ENCODE data around the gene MED26.
"Not testable (repeated sequence)": the region's sequence is repeated elsewhere in the genome, so short reads cannot be mapped to it uniquely, and the experiment has no call there.

Gene MED26

DNA sequence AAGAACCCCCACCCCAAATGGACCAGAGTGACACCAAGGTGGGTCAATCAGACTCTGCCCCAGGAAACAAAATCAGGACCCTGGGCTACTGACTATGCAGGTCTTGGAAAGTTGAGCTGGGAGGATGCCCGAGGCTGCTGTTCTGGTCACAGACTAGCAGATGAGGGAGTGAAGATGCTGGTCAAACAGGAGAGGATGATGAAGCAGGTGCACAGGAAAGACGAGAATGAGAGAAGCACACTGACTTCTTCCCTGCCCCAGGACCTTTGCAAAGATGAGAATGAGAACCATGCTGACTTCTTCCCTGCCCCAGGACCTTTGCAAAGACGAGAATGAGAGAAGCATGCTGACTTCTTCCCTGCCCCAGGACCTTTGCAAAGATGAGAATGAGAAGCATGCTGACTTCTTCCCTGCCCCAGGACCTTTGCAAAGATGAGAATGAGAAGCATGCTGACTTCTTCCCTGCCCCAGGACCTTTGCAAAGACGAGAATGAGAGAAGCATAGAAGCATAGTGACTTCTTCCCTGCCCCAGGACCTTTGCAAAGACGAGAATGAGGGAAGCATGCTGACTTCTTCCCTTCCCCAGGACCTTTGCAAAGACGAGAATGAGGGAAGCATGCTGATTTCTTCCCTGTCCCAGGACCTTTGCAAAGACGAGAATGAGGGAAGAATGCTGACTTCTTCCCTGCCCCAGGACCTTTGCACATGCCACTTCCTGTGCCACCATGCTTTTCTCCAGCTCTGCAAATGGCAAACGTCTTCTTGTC is 23.6 kb upstream of the MED26 start:
- in situ Hi-C loops (cut with MboI; ENCODE audit: low sequenced_read_pairs): not testable (repeated sequence)

DNA sequence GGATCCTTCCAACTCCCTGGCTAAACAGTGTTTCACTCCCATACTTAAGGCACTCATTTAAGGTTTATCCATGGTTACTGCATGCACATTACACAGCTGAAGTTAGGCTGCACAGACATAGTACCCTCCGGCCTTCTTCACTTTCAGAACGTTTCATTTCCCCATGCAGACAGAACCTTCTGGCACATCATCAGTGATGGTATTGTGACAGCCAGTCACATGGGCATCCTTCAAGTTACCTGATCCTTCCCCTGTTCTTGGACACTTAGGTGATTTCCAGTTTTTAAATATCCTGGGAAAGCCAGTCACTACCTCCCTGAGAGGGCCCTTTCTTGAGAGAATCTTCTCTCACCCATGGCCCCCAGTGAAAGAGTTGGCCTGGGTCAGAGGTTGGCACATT is 22.8 kb upstream of the MED26 start:
- in situ Hi-C loops (cut with MboI; ENCODE audit: low sequenced_read_pairs): no loop called here

DNA sequence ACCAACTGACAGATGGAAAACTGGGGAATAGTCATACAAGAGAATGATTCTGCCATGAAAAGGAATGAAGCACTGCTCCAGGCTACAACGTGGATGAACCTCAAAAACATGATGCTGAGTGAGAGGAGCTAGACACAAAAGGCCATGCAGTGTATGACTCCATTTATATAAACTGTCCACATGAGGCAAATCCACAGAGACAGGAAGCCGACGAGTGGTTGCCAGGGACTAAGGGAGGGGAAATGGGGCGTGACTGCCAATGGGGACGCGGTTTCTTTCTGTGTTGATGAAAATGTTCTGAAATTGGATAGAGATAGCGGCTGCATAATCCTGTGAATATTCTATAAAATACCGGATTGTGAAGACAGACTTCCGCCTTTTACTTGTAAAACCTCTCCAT is 21.7 kb upstream of the MED26 start:
- in situ Hi-C loops (cut with MboI; ENCODE audit: low sequenced_read_pairs): no loop called here

DNA sequence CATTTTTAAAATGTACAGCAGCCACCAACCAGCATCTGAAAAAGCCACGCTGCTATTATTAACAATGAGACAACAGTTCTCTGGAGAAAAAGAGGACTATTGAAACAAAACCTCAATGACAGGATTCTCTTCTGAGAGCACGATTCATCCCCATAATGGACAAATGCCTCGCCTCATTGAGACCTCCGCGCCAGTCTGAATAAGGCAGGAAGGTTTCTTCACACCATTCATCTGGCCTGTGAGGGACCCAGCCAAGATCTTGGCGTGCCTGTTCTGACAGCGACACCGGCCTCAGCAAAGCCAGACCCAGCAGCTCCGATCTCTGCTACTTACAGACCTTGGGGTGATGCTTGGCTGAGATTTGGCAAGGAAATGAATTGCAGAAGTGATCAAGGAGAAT is 17.1 kb upstream of the MED26 start:
- in situ Hi-C loops (cut with MboI; ENCODE audit: low sequenced_read_pairs): no loop called here

DNA sequence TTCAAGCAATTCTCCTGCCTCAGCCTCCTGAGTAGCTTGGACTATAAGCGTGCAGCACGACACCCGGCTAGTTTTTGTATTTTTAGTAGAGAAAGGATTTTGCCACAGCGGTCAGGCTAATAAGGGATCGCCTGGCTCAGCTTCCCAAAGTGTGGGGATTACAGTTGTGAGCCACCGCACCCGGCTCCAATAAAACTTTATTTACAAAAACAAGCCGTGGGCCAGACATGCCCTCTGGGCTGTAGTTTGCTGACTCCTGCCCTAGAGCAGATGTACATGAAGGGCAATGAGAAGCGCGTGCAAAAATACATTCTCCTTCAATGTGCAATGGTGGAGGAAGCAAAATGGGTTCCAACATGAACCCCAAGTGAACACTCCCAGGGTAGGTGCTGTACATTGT is 13.7 kb upstream of the MED26 start:
- in situ Hi-C loops (cut with MboI; ENCODE audit: low sequenced_read_pairs): no loop called here

DNA sequence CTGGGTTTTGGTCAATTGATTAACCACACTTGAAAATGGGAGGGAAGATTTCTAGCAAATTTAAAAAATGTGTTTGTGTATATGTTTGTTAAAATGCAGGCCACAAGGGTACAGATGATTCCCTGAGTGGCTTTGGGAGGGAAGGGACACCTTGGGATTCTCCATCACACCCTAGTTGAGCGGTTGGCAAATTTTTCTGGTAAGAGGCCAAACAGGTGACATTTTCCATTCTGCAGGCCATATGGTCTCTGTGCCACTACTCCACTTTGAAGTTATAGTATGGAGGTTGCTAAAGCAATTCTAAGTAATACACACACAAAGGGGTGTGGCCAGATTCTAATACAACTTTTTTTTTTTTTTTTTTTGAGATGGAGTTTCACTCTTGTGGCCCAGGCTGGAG is 12.9 kb upstream of the MED26 start:
- in situ Hi-C loops (cut with MboI; ENCODE audit: low sequenced_read_pairs): no loop called here

DNA sequence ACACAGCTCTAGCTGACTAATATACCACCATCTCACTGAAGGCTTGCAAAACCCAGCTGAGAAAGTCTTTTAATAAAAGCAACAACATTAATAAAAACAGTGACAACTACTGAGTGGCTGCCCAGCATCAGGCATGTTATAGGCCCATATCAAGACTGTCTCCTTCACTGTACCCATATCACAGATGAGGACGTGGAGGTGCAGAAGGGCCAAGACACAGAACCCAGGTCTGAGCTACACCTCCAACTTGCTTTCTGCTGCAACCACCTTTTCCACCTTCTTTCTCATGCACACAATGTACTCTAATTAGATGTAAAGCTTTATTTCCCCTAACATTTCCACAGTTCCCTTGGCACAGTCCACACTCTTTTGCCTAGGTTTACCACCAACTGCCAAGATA is 10.7 kb upstream of the MED26 start:
- in situ Hi-C loops (cut with MboI; ENCODE audit: low sequenced_read_pairs): no loop called here

DNA sequence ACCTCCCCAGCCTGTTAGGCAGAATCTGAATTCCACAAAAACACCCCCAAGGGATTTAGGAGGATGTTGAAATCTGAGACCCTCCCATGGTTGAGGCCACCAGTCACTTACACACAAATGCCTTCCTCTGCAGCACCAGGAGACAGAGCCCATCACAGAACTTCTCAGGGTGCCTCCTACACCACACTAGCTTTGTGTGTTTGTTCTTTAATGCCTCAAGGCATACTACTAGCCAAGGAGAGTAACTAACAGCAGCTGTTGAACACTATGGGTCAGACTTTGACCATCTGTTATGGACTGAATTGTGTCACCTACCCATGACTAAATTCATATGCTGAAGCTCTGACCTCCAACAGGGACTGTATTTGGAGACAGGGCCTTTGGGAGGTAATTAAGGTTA is 9.5 kb upstream of the MED26 start:
- in situ Hi-C loops (cut with MboI; ENCODE audit: low sequenced_read_pairs): no loop called here

DNA sequence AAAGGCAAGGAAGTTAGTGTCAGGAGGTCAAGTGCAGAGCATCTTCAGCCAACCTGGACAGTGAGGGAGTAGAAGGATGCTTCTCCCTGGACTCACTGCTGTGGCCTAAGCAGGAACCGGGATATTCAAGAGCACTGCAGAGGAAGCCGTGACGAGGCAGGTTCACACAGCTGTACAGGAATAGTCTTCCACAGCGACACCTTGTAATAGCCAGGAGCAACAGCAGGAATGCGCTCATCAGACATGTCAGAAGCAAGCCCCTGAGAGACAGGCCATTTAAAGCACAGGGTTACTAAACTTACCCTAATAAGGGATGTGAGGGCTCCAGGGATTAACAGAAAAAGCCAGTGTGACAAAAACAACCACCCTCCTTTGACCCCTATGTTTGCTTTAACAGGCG is 3.5 kb upstream of the MED26 start:
- in situ Hi-C loops (cut with MboI; ENCODE audit: low sequenced_read_pairs): no loop called here

DNA sequence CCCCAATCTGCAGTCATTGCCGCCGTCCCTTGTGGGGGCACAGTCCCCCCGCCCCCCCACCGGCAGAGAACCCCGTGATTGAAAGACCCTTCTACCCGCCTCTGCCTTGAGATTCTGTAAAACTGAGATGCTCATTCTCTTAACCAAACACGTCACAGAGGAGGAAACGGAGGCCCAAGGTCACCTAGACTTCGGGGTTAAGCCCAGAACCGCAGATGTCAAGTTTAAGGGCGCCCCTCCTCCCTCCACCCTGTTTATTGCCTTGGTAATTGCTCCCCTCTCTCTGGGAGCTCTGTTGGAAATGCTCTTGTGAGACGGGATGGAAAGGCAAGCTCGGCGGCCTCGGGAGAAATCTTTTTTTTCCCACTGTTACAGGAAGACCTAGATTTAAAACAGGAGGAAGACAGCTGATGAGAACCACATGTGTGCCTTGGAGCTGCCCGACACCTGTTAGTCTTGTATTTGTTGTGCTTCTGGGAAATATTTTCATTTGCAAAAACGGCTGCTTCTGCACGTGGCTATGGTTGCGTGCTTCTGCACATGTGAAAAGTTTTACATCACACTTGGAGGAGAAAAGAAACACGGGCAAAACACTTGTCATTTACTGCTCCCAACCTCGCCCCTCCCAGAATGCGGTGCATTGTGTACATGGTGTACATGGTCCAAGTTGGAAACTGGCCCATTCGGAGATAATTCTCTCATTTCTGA is 1.1 kb upstream of the MED26 start:
- in situ Hi-C loops (cut with MboI; ENCODE audit: low sequenced_read_pairs): no loop called here

DNA sequence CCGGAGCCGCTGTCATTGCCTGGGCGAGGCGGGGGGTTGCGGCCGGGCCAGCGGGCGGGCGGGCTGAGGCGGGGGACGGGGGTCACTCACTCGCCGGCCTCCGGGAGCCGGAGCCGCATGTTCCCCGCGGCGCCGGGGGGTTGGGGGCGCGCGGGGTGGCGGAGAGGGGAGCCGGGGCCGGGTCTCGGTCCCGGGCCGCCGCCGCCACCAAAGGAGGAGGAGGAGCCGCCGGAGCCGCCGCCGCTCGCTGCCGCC is 149 bp downstream of the MED26 start:
- in situ Hi-C loops (cut with MboI; ENCODE audit: low sequenced_read_pairs): no loop called here

DNA sequence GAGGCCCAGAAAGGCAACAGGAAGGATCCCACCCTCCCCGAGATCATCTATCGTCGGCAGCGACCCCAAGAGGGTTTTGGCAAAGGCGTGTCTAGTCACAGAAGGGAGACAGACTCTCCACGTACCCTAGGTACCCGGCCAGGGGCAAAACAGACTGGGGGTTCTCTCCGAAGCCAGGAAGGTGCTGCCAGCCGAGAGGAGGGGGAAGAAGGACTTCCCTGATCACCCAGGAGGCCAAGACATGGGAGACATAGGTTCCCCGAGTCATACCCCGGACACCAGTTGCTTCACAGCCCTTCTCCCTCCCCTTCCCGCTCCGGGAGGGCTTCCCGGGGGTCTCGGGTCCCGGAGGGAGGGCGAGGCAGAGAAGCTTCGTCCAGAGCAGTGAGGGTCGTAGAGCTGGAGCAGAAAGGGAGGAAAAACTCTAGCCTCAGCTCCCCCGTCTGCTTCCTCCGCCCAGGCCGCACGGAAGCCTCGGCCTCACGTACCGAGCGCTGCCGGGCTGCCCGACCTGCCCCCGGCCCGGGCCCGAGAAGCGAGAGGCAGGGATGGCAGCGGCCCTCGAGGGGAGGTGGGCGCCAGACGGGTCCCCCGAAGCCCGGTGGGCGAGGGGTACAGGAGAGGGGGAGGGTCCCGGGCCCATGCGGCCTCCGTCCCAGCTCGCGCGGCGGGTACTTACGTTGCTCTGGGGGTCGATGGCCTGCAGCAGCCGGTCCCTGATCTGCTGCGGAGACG is 644 bp downstream of the MED26 start:
- in situ Hi-C loops (cut with MboI; ENCODE audit: low sequenced_read_pairs): no loop called here

DNA sequence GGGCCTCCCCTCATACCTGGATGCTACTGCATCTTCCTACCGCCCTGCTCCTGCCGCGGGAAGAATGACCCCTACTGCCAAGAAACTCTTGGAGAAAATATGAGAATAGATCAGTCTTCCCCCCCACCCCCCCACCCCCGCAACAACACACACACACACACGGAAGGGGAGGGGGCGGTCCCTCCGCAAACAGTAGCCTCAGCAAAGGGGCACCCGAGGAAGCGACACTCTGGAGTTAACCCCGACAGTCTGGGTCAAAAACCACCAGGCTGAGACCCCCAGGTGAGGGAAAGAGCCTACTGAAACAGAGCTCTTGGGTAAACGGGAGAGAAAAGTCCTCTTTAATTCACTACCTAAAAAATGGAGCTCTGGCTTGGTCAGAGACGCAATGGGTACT is 1.2 kb downstream of the MED26 start:
- in situ Hi-C loops (cut with MboI; ENCODE audit: low sequenced_read_pairs): no loop called here

DNA sequence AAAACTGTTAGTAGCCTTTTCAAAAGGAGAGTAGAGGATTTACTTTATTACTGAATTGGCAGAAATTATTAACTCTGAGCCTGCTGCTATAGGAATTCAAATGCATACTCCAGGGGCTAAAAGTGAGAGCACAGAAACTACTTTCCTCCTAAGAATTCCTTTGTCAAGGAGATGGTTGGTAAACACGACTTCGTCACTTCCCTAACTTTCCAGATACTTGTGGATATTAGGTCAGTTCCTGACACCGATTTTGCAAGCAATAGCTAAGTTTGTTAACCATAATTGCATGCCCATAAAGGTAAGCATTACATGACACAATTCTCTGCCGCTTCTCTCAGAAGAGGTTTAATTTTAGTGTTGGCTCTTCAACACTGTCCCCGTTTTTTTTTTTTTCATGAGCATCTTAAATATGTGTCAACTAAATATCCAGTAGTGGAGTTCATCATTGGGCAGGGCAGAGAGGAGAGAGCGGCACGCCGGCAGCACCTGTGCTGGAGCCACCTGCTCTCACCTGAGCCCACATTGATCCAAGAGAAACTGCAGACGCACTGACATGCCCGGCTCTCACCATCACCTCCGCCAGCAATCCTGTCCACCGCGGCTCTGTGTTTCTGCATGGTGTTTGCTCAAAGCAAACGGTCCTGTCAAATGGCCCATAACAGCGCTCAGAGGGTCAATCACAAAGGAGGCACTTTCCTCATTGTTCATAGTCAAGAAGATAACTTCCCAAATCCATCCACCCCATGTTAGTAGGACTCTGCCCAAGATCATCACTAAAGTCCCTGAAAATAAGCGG is 2.6 kb downstream of the MED26 start:
- in situ Hi-C loops (cut with MboI; ENCODE audit: low sequenced_read_pairs): no loop called here

DNA sequence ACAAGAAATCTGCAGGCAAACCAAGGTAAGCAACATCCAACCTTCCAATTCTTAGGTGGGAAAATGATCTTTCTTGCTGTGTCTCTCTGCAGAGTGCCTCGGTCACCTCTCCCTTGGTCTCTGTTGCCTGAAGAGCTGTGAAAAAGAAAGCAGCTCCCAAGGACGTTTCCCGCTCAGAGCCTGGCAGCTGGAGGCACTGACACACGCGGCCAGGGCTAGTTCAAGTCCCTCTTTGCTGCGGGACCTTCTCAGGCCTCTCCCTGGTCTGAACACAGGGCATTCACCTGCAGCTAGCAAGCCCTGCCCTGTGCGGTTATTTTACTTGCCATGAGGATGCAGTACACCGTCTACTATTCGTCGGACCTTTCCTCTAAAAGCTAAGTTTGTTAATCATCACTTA is 3.8 kb downstream of the MED26 start:
- in situ Hi-C loops (cut with MboI; ENCODE audit: low sequenced_read_pairs): no loop called here

DNA sequence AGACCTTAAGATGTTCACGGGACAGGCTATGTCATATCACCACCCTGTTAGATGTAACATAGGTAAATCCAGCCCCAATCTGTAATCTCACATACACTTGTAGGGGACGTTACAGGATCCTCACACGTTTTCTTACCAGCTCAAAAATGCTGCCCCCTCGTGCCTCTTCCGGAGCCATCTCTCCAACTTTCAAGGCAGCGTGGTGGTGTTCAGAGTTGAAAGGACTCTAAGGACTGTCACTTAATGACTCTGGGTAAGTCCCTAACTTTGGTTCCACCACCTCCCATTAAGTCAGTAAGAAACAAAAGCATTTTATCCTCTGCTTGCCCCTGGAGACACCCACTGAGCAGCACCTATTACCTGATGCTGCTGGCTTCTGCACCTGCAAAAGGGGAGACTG is 4.4 kb downstream of the MED26 start:
- in situ Hi-C loops (cut with MboI; ENCODE audit: low sequenced_read_pairs): no loop called here

DNA sequence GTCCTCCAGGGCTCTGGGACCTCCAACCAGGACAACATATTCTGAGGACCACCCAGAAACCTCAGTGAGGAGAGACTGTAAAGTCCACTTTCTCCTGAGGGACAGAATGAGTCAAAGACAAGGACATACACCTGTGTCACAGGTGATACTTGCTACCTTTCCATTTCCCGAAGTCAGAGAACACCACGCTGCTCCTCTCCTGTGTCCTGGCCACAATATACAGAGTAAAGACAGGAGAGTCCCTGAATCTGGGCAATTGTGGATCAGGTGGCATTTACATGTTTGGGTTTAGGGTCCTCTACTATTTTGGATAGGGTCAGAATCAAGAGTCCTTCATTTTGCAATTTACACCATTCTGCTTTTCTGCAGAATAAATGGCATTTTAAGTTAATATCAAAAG is 4.9 kb downstream of the MED26 start:
- in situ Hi-C loops (cut with MboI; ENCODE audit: low sequenced_read_pairs): no loop called here

DNA sequence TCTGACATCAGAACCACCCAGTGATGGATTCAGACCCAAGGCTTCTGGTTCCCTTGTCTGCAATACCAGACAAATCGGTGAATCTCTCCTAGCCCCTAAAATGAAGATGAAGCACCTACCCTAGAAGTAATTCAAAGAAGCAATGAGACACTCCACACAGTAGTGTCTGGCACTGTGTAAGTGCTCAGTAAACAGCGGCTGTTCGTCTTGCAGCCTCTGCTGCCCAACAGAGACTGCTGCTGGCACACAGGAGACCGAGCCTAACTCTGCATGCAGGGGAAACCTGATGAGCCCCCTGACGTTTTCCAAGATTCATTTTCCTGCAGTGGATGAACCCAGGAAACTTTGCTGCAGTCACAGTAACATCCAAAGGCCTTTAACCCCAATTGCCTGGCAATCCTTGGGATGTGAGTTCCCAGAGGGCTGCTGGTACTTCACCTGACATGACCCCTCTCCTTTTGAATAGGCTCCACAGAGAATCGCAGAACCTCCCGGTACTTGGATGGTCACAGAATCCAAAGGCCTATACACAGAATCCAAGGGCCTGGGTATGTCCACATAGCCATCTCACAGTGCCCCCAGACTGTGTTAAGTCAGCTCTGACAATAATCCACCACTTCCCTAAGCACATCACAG is 6.7 kb downstream of the MED26 start:
- in situ Hi-C loops (cut with MboI; ENCODE audit: low sequenced_read_pairs): no loop called here

DNA sequence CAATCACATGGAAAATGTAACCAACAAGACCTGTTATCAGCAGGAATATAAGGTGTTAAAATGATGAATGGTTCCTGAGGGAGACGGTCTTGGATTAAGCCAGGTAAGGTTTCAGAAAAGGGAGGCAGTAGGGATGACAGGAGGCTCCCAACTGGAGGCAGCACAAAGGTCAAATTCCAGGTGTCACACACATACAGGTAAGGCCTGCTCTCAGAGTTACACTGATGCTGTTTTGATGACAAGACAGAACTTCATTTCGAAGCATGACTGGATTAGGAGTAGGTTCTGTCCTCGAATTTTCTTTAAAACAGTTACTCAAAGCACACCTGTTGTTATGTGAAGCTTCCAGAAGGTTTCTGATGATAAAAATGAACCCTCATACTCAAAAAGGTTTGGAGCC is 7.4 kb downstream of the MED26 start:
- in situ Hi-C loops (cut with MboI; ENCODE audit: low sequenced_read_pairs): no loop called here

DNA sequence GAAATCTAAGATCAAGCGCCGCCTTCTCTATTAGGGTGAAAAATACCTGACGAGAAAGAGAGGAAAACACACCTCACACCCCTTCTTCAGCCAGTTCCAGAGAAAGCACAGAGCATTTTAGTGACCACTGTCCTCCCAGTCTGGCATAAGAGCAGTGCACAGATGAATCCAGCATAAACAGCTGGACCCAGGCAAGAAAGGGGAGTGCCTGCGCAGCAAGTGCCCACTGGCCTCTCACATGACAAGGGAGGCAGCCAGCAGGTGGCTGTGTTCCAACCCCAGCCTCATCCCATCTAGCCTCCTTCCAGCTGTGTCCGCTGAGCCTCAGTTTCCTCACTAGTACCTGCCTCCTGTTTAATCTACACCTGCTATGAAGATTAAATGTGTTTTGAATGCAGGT is 8.0 kb downstream of the MED26 start:
- in situ Hi-C loops (cut with MboI; ENCODE audit: low sequenced_read_pairs): no loop called here

DNA sequence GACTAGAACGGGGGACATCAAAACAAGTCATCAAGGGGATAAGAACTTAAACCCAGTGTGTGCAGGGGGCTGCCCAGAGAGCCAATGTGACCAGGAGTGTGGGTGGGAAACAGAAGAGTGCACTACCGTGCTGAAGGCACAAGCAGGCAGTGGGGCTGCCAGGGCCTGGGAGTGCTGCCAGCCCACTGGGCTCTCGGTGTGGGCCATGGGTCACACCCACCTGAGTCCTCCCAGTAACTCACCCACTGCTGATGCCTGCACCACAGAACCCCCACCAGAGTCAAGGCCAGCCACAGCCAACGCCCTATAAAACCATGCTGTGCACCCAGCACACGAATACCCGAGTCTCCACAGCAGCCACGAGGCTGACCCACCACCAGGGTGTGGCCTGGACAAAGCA is 8.5 kb downstream of the MED26 start:
- in situ Hi-C loops (cut with MboI; ENCODE audit: low sequenced_read_pairs): no loop called here
